Astrocyte (in vitro differentiated cells and primary cell): ENCODE measurements around the gene ADAMTS10.
"Not testable (repeated sequence)": the region's sequence is repeated elsewhere in the genome, so short reads cannot be mapped to it uniquely, and the experiment has no call there.

Experiments
- EZH2 ChIP-seq: IDR thresholded peaks from 2 replicates; pipeline ENCODE4 v1.6.1; 2012; ENCODE audit warnings: mild to moderate bottlenecking, low read length, inconsistent platforms; ENCODE audit not compliant: insufficient read depth
- TF ChIP-seq, protein P1 (sequence below): IDR thresholded peaks from 2 replicates; pipeline ENCODE4 v1.5.1; 2011; ENCODE audit warnings: low read depth, mild to moderate bottlenecking, inconsistent platforms, low read length, moderate library complexity; ENCODE audit not compliant: insufficient read depth

DNA sequence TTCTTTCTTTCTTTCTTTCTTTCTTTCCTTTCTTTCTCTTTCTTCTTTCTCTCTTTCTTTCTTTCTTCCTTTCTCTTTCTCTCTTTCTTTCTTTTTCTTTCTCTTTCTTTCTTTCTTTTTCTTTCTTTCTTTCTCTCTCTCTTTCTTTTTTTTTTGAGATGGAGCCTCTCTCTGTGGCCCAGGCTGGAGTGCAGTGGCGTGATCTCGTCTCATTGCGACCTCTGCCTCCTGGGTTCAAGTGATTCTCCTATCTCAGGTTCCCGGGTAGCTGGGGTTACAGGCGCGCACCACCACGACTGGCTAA is 35.9 kb downstream of the ADAMTS10 start:
- TF ChIP-seq EZH2 = not testable (repeated sequence)
- TF ChIP-seq, protein P1, sequence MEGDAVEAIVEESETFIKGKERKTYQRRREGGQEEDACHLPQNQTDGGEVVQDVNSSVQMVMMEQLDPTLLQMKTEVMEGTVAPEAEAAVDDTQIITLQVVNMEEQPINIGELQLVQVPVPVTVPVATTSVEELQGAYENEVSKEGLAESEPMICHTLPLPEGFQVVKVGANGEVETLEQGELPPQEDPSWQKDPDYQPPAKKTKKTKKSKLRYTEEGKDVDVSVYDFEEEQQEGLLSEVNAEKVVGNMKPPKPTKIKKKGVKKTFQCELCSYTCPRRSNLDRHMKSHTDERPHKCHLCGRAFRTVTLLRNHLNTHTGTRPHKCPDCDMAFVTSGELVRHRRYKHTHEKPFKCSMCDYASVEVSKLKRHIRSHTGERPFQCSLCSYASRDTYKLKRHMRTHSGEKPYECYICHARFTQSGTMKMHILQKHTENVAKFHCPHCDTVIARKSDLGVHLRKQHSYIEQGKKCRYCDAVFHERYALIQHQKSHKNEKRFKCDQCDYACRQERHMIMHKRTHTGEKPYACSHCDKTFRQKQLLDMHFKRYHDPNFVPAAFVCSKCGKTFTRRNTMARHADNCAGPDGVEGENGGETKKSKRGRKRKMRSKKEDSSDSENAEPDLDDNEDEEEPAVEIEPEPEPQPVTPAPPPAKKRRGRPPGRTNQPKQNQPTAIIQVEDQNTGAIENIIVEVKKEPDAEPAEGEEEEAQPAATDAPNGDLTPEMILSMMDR = not testable (repeated sequence)
